HEK293 (cell line): ENCODE measurements around the gene TTLL9.

Experiments
- ZNF175 ChIP-seq: fragments of 450-650 bp; formaldehyde crosslinking; IDR thresholded peaks from 2 replicates; pipeline ENCODE4 v1.5.1; 2016; ENCODE audit warnings: missing biosample characterization, missing genetic modification characterization
- TF ChIP-seq, protein P1 (sequence below): fragments of 450-650 bp; formaldehyde crosslinking; IDR thresholded peaks from 2 replicates; pipeline ENCODE4 v1.5.1; 2016; ENCODE audit warnings: missing biosample characterization, missing genetic modification characterization
- TF ChIP-seq, protein P2 (sequence below): fragments of 450-650 bp; formaldehyde crosslinking; IDR thresholded peaks from 2 replicates; pipeline ENCODE4 v1.5.1; 2016; ENCODE audit warnings: missing biosample characterization, missing genetic modification characterization

DNA sequence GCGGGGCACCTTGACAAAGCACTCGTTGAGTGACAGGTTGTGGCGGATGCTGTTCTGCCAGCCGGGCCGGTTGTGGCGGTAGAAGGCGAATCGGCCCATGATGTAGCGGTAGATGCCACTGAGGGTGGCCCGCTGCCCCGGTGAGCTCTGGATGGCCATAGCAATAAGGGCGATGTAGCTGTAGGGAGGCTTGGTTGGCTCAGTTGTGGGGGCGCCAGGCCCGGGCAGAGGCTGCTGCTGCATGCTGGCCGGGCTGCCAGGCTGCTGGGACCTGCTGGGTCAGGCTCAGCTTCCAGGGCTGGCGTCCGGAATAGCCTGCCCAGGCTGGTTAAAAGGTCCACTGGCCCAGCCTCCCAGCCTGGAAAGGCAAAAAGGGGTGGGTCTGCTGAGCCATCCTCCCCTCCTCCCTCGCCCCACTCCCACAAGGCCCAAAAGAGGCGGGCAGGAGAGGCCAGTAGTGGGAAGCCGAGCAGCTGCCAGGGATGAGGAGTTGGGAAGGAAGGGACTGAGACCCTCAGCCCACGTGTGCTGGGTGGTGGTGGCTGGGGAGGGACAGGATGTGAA is 25.1 kb upstream of the TTLL9 start, which contains the start of gene FOXS1:
- TF ChIP-seq, protein P1, sequence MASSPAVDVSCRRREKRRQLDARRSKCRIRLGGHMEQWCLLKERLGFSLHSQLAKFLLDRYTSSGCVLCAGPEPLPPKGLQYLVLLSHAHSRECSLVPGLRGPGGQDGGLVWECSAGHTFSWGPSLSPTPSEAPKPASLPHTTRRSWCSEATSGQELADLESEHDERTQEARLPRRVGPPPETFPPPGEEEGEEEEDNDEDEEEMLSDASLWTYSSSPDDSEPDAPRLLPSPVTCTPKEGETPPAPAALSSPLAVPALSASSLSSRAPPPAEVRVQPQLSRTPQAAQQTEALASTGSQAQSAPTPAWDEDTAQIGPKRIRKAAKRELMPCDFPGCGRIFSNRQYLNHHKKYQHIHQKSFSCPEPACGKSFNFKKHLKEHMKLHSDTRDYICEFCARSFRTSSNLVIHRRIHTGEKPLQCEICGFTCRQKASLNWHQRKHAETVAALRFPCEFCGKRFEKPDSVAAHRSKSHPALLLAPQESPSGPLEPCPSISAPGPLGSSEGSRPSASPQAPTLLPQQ = no peak
- no peak for TF ChIP-seq ZNF175 (tag by site-specific recombination)
- TF ChIP-seq, protein P2, sequence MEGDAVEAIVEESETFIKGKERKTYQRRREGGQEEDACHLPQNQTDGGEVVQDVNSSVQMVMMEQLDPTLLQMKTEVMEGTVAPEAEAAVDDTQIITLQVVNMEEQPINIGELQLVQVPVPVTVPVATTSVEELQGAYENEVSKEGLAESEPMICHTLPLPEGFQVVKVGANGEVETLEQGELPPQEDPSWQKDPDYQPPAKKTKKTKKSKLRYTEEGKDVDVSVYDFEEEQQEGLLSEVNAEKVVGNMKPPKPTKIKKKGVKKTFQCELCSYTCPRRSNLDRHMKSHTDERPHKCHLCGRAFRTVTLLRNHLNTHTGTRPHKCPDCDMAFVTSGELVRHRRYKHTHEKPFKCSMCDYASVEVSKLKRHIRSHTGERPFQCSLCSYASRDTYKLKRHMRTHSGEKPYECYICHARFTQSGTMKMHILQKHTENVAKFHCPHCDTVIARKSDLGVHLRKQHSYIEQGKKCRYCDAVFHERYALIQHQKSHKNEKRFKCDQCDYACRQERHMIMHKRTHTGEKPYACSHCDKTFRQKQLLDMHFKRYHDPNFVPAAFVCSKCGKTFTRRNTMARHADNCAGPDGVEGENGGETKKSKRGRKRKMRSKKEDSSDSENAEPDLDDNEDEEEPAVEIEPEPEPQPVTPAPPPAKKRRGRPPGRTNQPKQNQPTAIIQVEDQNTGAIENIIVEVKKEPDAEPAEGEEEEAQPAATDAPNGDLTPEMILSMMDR (tag by site-specific recombination) = no peak
